Measurements from ENCODE around the gene PCK2.

The PCK2 gene

GRCh38 chr14:24132976-24133375, 38.9 kb downstream of the PCK2 start:
- TF ChIP-seq POLR2A (IDR thresholded peaks at IDR 0.05; ENCODE audit: low read length) = no peak
- TF ChIP-seq GATA1 (IDR thresholded peaks at IDR 0.05; ENCODE audit: low read depth, low read length) = no peak
- DNase-seq = no peak

- TF ChIP-seq GATA1 (IDR thresholded peaks at IDR 0.05; ENCODE audit: low read depth, low read length) (no peak), POLR2A (IDR thresholded peaks at IDR 0.05; ENCODE audit: low read length) (no peak)
- DNase-seq = no peak
Measured at GRCh38 chr14:24133735-24134134, 39.6 kb downstream of the PCK2 start.

GRCh38 chr14:24135584-24135833, 41.4 kb downstream of the PCK2 start:
- TF ChIP-seq POLR2A (IDR thresholded peaks at IDR 0.05; ENCODE audit: low read length) (no peak), GATA1 (IDR thresholded peaks at IDR 0.05; ENCODE audit: low read depth, low read length) (no peak)
- no peak for DNase-seq

GRCh38 chr14:24135834-24136683, 41.9 kb downstream of the PCK2 start, which contains the start of gene PSME1:
TSS of gene PSME1 (plus strand) at chr14:24136194. CDS start at chr14:24136263, 69 bp downstream.
- DNase-seq = peak; percentile 95 to 98
- TF ChIP-seq GATA1 (IDR thresholded peaks at IDR 0.05; ENCODE audit: low read depth, low read length) = no peak
- TF ChIP-seq POLR2A (IDR thresholded peaks at IDR 0.05; ENCODE audit: low read length) = peak; percentile 68

GRCh38 chr14:24136684-24137528, 42.8 kb downstream of the PCK2 start:
- TF ChIP-seq GATA1 (IDR thresholded peaks at IDR 0.05; ENCODE audit: low read depth, low read length) (no peak), POLR2A (IDR thresholded peaks at IDR 0.05; ENCODE audit: low read length) (no peak)
- no peak for DNase-seq

- TF ChIP-seq GATA1 (IDR thresholded peaks at IDR 0.05; ENCODE audit: low read depth, low read length) (no peak), POLR2A (IDR thresholded peaks at IDR 0.05; ENCODE audit: low read length) (no peak)
- DNase-seq = no peak
Measured at GRCh38 chr14:24137529-24138395, 43.7 kb downstream of the PCK2 start.

- no peak for DNase-seq
- TF ChIP-seq GATA1 (IDR thresholded peaks at IDR 0.05; ENCODE audit: low read depth, low read length) (no peak), POLR2A (IDR thresholded peaks at IDR 0.05; ENCODE audit: low read length) (no peak)
Measured at GRCh38 chr14:24138396-24139271, 44.5 kb downstream of the PCK2 start.

GRCh38 chr14:24139272-24139934, 45.3 kb downstream of the PCK2 start:
- no peak for DNase-seq
- TF ChIP-seq GATA1 (IDR thresholded peaks at IDR 0.05; ENCODE audit: low read depth, low read length) (no peak), POLR2A (IDR thresholded peaks at IDR 0.05; ENCODE audit: low read length) (no peak)

- DNase-seq = peak; percentile 99
- TF ChIP-seq GATA1 (IDR thresholded peaks at IDR 0.05; ENCODE audit: low read depth, low read length) (no peak), POLR2A (IDR thresholded peaks at IDR 0.05; ENCODE audit: low read length) (peak; percentile 89)
Measured at GRCh38 chr14:24141097-24141880, 47.2 kb downstream of the PCK2 start, which contains the start of gene EMC9. TSS of gene EMC9 (minus strand) at chr14:24141591. CDS start at chr14:24141304, 287 bp downstream.

- no peak for TF ChIP-seq POLR2A (IDR thresholded peaks at IDR 0.05; ENCODE audit: low read length)
- TF ChIP-seq GATA1 (IDR thresholded peaks at IDR 0.05; ENCODE audit: low read depth, low read length) = no peak
- no peak for DNase-seq
Measured at GRCh38 chr14:24143511-24143910, 49.4 kb downstream of the PCK2 start.

- TF ChIP-seq POLR2A (IDR thresholded peaks at IDR 0.05; ENCODE audit: low read length) = no peak
- no peak for TF ChIP-seq GATA1 (IDR thresholded peaks at IDR 0.05; ENCODE audit: low read depth, low read length)
- DNase-seq = no peak
Measured at GRCh38 chr14:24144451-24144850, 50.3 kb downstream of the PCK2 start.
